Glomerular endothelial cell (primary cell): Measurements from ENCODE around the gene SPAG9. TPM values are rescaled to one million over a fixed set of nuclear protein-coding genes. Genes with fewer than 3 reads are reported as not detected.

Experiments
- DNase-seq: peaks from one replicate; pipeline ENCODE4 v3.0.0-alpha.2; 2011; ENCODE audit warnings: low read depth, low spot score; ENCODE audit errors: extremely low read depth
- total RNA-seq: library from RNA; depleted of rRNA; stranded (reverse); fragments of >200 nt; gene quantifications from 2 replicates; pipeline ENCODE4 v1.2.3, GENCODE V29; 2015

Gene SPAG9
- 53.1 and 117 TPM in 2 replicates for total RNA-seq

- peak; percentile 54 for DNase-seq
Observed at GRCh38 chr17:51120739-51121619, at the start of gene SPAG9. Gene SPAG9, minus strand, starts transcription at chr17:51120868. Its CDS starts 212 bp downstream, at chr17:51120656.

GRCh38 chr17:51169340-51169739 lies 48.7 kb upstream of the SPAG9 start:
- DNase-seq = no peak

- DNase-seq = no peak
Observed at GRCh38 chr17:51166987-51167931, 46.6 kb upstream of the SPAG9 start.

- no peak for DNase-seq
Observed at GRCh38 chr17:51166198-51166986, 45.7 kb upstream of the SPAG9 start, which contains the start of gene NME2. Gene NME2, plus strand, starts transcription at chr17:51166411. Its CDS starts 420 bp downstream, at chr17:51166831.

GRCh38 chr17:51165680-51166197 lies 45.1 kb upstream of the SPAG9 start:
- DNase-seq = no peak

- no peak for DNase-seq
Observed at GRCh38 chr17:51164911-51165679, 44.4 kb upstream of the SPAG9 start.

GRCh38 chr17:51161541-51161940 lies 40.9 kb upstream of the SPAG9 start:
- no peak for DNase-seq

GRCh38 chr17:51159604-51160003 lies 38.9 kb upstream of the SPAG9 start:
- no peak for DNase-seq

GRCh38 chr17:51155416-51155815 lies 34.7 kb upstream of the SPAG9 start:
- no peak for DNase-seq

GRCh38 chr17:51154176-51154575 lies 33.5 kb upstream of the SPAG9 start:
- DNase-seq = no peak

GRCh38 chr17:51153210-51154072 lies 32.8 kb upstream of the SPAG9 start, which contains the start of gene NME1:
Gene NME1, plus strand, starts transcription at chr17:51153559. Its CDS starts 2,096 bp downstream, at chr17:51155655.
- peak; percentile 99 for DNase-seq

- no peak for DNase-seq
Observed at GRCh38 chr17:51152766-51153209, 32.1 kb upstream of the SPAG9 start.

- no peak for DNase-seq
Observed at GRCh38 chr17:51150932-51151331, 30.3 kb upstream of the SPAG9 start.

- no peak for DNase-seq
Observed at GRCh38 chr17:51149163-51149562, 28.5 kb upstream of the SPAG9 start.

GRCh38 chr17:51147650-51148049 lies 27.0 kb upstream of the SPAG9 start:
- no peak for DNase-seq

- DNase-seq = no peak
Observed at GRCh38 chr17:51144266-51145022, 23.8 kb upstream of the SPAG9 start.

GRCh38 chr17:51142597-51142996 lies 21.9 kb upstream of the SPAG9 start:
- no peak for DNase-seq

- no peak for DNase-seq
Observed at GRCh38 chr17:51135956-51136355, 15.3 kb upstream of the SPAG9 start.
